Karpas-422 (cell line): ENCODE results near the gene ZNF595. TPM values are rescaled to one million over a fixed set of nuclear protein-coding genes. Genes with fewer than 3 reads are reported as not detected.
A peak's percentile ranks its signal among the peaks of the same experiment; 100 is the strongest.
"Not testable (repeated sequence)": the region's sequence is repeated elsewhere in the genome, so short reads cannot be mapped to it uniquely, and the experiment has no call there.

Experiments
- DNase-seq: peaks from one replicate; pipeline ENCODE4 v3.0.0-alpha.2; 2015
- H2AFZ ChIP-seq: fragments of 200-600 bp; sonication (generic); 2 replicates; pipeline ENCODE4 v1.6.1; 2014; ENCODE audit warnings: antibody characterized with exemption, low read length, mixed read lengths
- H3K27ac ChIP-seq: fragments of 200-600 bp; sonication (generic); 2 replicates; pipeline ENCODE4 v1.5.1; 2014; ENCODE audit warnings: mild to moderate bottlenecking, low read length, moderate library complexity
- H3K27me3 ChIP-seq: fragments of 200-600 bp; sonication (generic); 2 replicates; pipeline ENCODE4 v1.6.1; 2014; ENCODE audit warnings: low read length, mixed read lengths
- H3K36me3 ChIP-seq: fragments of 200-600 bp; sonication (generic); 2 replicates; pipeline ENCODE4 v1.6.1; 2014; ENCODE audit warnings: low read length, mixed read lengths; ENCODE audit not compliant: insufficient read depth
- H3K4me1 ChIP-seq: fragments of 200-600 bp; sonication (generic); 2 replicates; pipeline ENCODE4 v1.6.1; 2014; ENCODE audit warnings: mild to moderate bottlenecking, low read length, mixed read lengths
- H3K4me2 ChIP-seq: fragments of 200-600 bp; sonication (generic); 2 replicates; pipeline ENCODE4 v1.6.1; 2014; ENCODE audit warnings: low read length, low read depth, mild to moderate bottlenecking; ENCODE audit not compliant: poor library complexity, severe bottlenecking
- H3K4me3 ChIP-seq: fragments of 200-600 bp; sonication (generic); 2 replicates; pipeline ENCODE4 v1.5.1; 2014; ENCODE audit warnings: mild to moderate bottlenecking, antibody characterized with exemption, low read length, mixed read lengths
- H3K79me2 ChIP-seq: fragments of 200-600 bp; sonication (generic); 2 replicates; pipeline ENCODE4 v1.6.1; 2014; ENCODE audit warnings: mild to moderate bottlenecking, low read length, mixed read lengths
- H3K9ac ChIP-seq: fragments of 200-600 bp; sonication (generic); 2 replicates; pipeline ENCODE4 v1.6.0; 2014; ENCODE audit warnings: low read length
- H3K9me2 ChIP-seq: fragments of 200-600 bp; sonication (generic), shearing (Covaris generic); replicated peaks from 2 replicates; pipeline ENCODE4 v1.6.0; 2014; ENCODE audit warnings: mild to moderate bottlenecking, low read length, moderate library complexity; ENCODE audit not compliant: insufficient read depth
- H3K9me3 ChIP-seq: fragments of 300-700, 200-600 bp; sonication (generic); 2 replicates; pipeline ENCODE4 v1.6.1; 2014; ENCODE audit warnings: low read length, mixed read lengths
- H4K20me1 ChIP-seq: fragments of 200-600 bp; sonication (generic); 2 replicates; pipeline ENCODE4 v1.6.1; 2014; ENCODE audit warnings: mild to moderate bottlenecking, antibody characterized with exemption, low read length, low read depth; ENCODE audit not compliant: insufficient read depth
- total RNA-seq: library from RNA; depleted of rRNA; stranded (reverse); fragments of >200 nt; shearing (Covaris generic); gene quantifications from 2 replicates; pipeline ENCODE4 v1.2.3, GENCODE V29; 2014; ENCODE audit warnings: low replicate concordance; rRNA removed

Gene ZNF595
- total RNA-seq, result 18.1 and 39.1 TPM in 2 replicates

GRCh38 chr4:52804-53479 lies at the start of gene ZNF595:
Gene ZNF595 (plus strand): TSS chr4:53321. CDS start chr4:53489, 168 bp downstream.
- H3K9ac ChIP-seq, result 0 out of 2 replicates have a peak within 1 kb of the TSS, but pooled peaks have one; percentile 33
- not testable (repeated sequence) for H3K36me3 ChIP-seq

GRCh38 chr4:9937-10870 lies 42.9 kb upstream of the ZNF595 start:
- not testable (repeated sequence) for H4K20me1 ChIP-seq, H2AFZ ChIP-seq, H3K9ac ChIP-seq, DNase-seq, H3K9me3 ChIP-seq, H3K36me3 ChIP-seq, H3K4me1 ChIP-seq, H3K9me2 ChIP-seq, H3K27ac ChIP-seq, H3K79me2 ChIP-seq, H3K27me3 ChIP-seq, H3K4me3 ChIP-seq, H3K4me2 ChIP-seq

More at GRCh38 chr4:52804-53479, at the start of gene ZNF595:
- peaks cover 15% of the 10 kb centered on the region for H3K4me1 ChIP-seq
- not testable (repeated sequence) for H2AFZ ChIP-seq, H3K27ac ChIP-seq, H3K9me2 ChIP-seq, H3K27me3 ChIP-seq, DNase-seq, H3K79me2 ChIP-seq, H3K9me3 ChIP-seq, H3K4me3 ChIP-seq, H4K20me1 ChIP-seq, H3K4me2 ChIP-seq

GRCh38 chr4:11095-11815 lies 41.9 kb upstream of the ZNF595 start:
- not testable (repeated sequence) for H3K79me2 ChIP-seq, H3K9ac ChIP-seq, H2AFZ ChIP-seq, H3K9me3 ChIP-seq, H3K36me3 ChIP-seq, H3K9me2 ChIP-seq, DNase-seq, H3K4me2 ChIP-seq, H3K27me3 ChIP-seq, H3K4me1 ChIP-seq, H4K20me1 ChIP-seq, H3K4me3 ChIP-seq, H3K27ac ChIP-seq

- H3K4me2 ChIP-seq, H3K4me3 ChIP-seq, H4K20me1 ChIP-seq, H3K9me3 ChIP-seq, H3K4me1 ChIP-seq, H3K27me3 ChIP-seq, H3K27ac ChIP-seq, H3K9ac ChIP-seq, H3K36me3 ChIP-seq, H3K79me2 ChIP-seq, H3K9me2 ChIP-seq, H2AFZ ChIP-seq: not testable (repeated sequence)
- peak; percentile 75 for DNase-seq
Observed at GRCh38 chr4:11816-12417, 41.2 kb upstream of the ZNF595 start.

GRCh38 chr4:18128-18527 lies 35.0 kb upstream of the ZNF595 start:
- not testable (repeated sequence) for H3K4me2 ChIP-seq, H3K27ac ChIP-seq, H3K4me1 ChIP-seq, H4K20me1 ChIP-seq, H3K9me3 ChIP-seq, DNase-seq, H3K27me3 ChIP-seq, H2AFZ ChIP-seq, H3K79me2 ChIP-seq, H3K9ac ChIP-seq, H3K4me3 ChIP-seq, H3K36me3 ChIP-seq, H3K9me2 ChIP-seq

GRCh38 chr4:18589-18988 lies 34.5 kb upstream of the ZNF595 start:
- not testable (repeated sequence) for DNase-seq, H3K4me3 ChIP-seq, H3K27me3 ChIP-seq, H2AFZ ChIP-seq, H3K9ac ChIP-seq, H3K4me1 ChIP-seq, H3K4me2 ChIP-seq, H4K20me1 ChIP-seq, H3K27ac ChIP-seq, H3K79me2 ChIP-seq, H3K9me2 ChIP-seq, H3K36me3 ChIP-seq, H3K9me3 ChIP-seq

- not testable (repeated sequence) for H2AFZ ChIP-seq, H3K9me2 ChIP-seq, H3K4me1 ChIP-seq
Observed at GRCh38 chr4:22882-23281, 30.2 kb upstream of the ZNF595 start.

GRCh38 chr4:24359-24758 lies 28.8 kb upstream of the ZNF595 start:
- DNase-seq, H2AFZ ChIP-seq, H4K20me1 ChIP-seq, H3K9me3 ChIP-seq, H3K4me1 ChIP-seq, H3K27ac ChIP-seq, H3K79me2 ChIP-seq, H3K36me3 ChIP-seq, H3K9me2 ChIP-seq, H3K4me3 ChIP-seq, H3K27me3 ChIP-seq, H3K4me2 ChIP-seq, H3K9ac ChIP-seq: not testable (repeated sequence)

More at GRCh38 chr4:22882-23281, 30.2 kb upstream of the ZNF595 start:
- not testable (repeated sequence) for H3K36me3 ChIP-seq, H3K9ac ChIP-seq, H4K20me1 ChIP-seq, H3K27me3 ChIP-seq, H3K4me2 ChIP-seq, DNase-seq, H3K27ac ChIP-seq, H3K4me3 ChIP-seq, H3K79me2 ChIP-seq, H3K9me3 ChIP-seq
